Epithelial cell of proximal tubule (primary cell): ENCODE results near the gene NRG2. TPM values are rescaled to one million over a fixed set of nuclear protein-coding genes. Genes with fewer than 3 reads are reported as not detected.

Experiments
- DNase-seq: peaks from one replicate; pipeline ENCODE4 v3.0.0-alpha.2; 2011; ENCODE audit warnings: low read depth
- H3K4me3 ChIP-seq: 2 replicates; pipeline ENCODE4 v1.5.1; 2011; ENCODE audit warnings: low read depth, mild to moderate bottlenecking, low read length
- CTCF ChIP-seq: conservative IDR thresholded peaks from 2 replicates; pipeline ENCODE4 v1.5.1; 2012; ENCODE audit warnings: low read depth, mild to moderate bottlenecking, low read length
- total RNA-seq: library from RNA; depleted of rRNA; stranded (reverse); fragments of >200 nt; gene quantifications from 2 replicates; pipeline ENCODE4 v1.2.3, GENCODE V29; 2015

The NRG2 gene
- total RNA-seq, 1 donor from 2014 or later: 1.5 TPM

DNA sequence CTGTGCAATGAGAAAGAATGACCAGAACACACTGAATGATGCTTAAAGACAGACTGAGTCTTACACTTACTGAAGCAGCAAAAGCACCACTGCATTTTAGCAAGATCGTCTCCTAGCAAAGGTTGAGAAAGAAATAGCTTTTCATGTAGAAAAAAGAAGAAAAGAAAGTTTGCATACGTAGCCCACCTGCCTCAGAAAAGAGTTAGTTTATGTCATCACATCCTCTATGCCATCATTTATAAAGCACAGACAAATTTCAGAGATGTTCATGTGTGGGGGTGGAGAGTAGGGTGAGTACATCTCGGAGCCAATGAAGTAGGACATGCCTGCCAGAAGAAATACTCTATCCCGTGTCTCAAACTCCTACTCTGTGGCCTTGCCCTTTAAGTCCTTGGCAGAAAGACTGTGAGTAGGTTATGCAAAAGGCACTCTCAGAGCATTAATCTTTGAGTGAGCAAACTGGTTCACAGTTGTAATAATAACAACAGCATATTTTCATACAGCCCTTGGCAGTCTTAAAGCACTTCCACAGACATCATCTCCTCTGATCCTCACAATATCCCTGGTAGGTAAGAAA, 22.4 kb downstream of the NRG2 start:
- DNase-seq: no peak
- no peak for TF ChIP-seq CTCF
- no peak overlapping the region for H3K4me3 ChIP-seq

GRCh38 chr5:140018920-140019644, 24.0 kb downstream of the NRG2 start:
- TF ChIP-seq CTCF: no peak
- no peak for DNase-seq
- H3K4me3 ChIP-seq: no peak overlapping the region

- no peak for TF ChIP-seq CTCF
These were observed 24.6 kb downstream of the NRG2 start for GRCh38 chr5:140018517-140018916.

DNA sequence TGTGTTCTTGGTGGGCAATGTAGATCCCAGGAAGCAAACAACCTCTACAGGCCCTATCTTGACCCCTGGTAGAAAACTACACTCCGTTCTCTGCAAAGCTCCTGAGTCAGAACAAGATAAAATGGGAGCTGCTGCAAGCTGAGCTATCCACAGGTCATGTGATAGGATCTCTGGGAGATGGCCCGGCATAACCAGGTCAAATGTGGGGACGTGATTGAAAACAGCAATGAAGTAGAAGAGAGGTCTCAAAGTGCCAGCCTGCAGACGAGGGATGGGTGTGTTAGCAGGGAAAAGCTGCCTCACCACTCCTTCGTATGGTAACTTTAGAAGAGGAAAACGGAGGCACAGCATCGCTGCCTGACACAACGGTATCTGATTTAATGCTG, 25.0 kb downstream of the NRG2 start:
- H3K4me3 ChIP-seq: no peak overlapping the region
- DNase-seq: no peak
- TF ChIP-seq CTCF: no peak

More at GRCh38 chr5:140018517-140018916, 24.6 kb downstream of the NRG2 start:
- DNase-seq: no peak
- H3K4me3 ChIP-seq: no peak overlapping the region

DNA sequence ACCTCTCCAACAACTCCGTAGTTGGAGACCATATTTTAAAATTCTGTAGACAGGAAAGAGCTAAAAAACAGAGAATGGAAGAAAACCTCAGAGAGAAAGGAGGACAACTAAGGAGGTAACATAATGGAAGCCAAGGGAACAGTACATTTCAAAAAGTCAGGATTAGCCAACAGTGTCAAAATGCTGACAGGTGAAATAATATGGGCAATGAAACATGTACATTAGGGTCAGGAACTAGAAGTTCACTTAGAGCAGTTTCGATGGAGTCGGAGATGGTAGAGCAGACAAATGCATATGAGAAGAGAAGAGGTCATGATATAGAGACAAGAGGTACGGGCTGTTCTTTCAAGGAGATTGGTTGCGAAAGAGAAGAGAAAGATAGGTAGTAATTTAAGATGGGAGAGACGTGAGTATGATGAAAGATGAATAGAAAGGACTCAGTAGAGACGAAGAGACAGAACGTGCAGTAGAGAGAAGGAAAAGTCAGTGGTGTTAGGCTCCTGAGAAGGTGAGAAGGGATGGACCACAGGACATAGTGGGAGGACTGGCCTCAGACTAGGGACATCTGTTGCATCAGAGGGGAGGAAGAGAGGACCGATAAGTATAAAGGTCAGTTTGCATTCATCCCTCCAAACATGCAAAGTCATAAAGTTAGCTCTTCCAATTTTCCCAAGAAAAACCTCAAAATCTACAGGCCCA, 25.6 kb downstream of the NRG2 start:
- no peak for DNase-seq
- TF ChIP-seq CTCF: no peak
- no peak overlapping the region for H3K4me3 ChIP-seq

- no peak for TF ChIP-seq CTCF
- no peak overlapping the region for H3K4me3 ChIP-seq
- no peak for DNase-seq
These were observed 27.4 kb downstream of the NRG2 start for GRCh38 chr5:140015706-140016105.
